ENCODE results near the gene LPAR6. TPM values are rescaled to one million over a fixed set of nuclear protein-coding genes. Genes with fewer than 3 reads are reported as not detected.

LPAR6 gene
- total and polyA plus RNA-seq, 8 donors: 1.9 to 16.0 (median 6.6) TPM

GRCh38 chr13:48386816-48387215 is 26.1 kb downstream of the LPAR6 start:
- FAIRE-seq (no peak), DNase-seq (no peak), ATAC-seq (no peak)
- 93 to 96% methylated on average over 8 of the region's 8 CpGs for WGBS, 2 donors
- Histone ChIP-seq H3K4me3 (no peak overlapping the region), H3K36me3 (no peaks in the 10 kb centered on the region), H3K27me3 (no peaks in the 10 kb centered on the region), H3K4me1 (no peaks in the 10 kb centered on the region), H3K27ac (no peak overlapping the region), H3K9me3 (no peaks in the 10 kb centered on the region)
- no peak for TF ChIP-seq CTCF (IDR thresholded peaks at IDR 0.05)
- intact Hi-C loops (cut with DNase I): no loop called here

GRCh38 chr13:48383384-48383783 is 29.5 kb downstream of the LPAR6 start:
- no peaks in the 10 kb centered on the region for H3K36me3 ChIP-seq
- no peak for TF ChIP-seq CTCF (IDR thresholded peaks at IDR 0.05)
- H3K27ac ChIP-seq: no peak overlapping the region
- ATAC-seq (no peak), DNase-seq (no peak), FAIRE-seq (peak; percentile 49)
- H3K27me3 ChIP-seq: no peaks in the 10 kb centered on the region
- no peaks in the 10 kb centered on the region for H3K4me1 ChIP-seq
- H3K9me3 ChIP-seq: no peaks in the 10 kb centered on the region
- H3K4me3 ChIP-seq: no peak overlapping the region
- intact Hi-C loops (cut with DNase I): no loop called here
- 92 to 95% methylated on average over 2 of the region's 2 CpGs for WGBS, 2 donors

- FAIRE-seq: no peak
- intact Hi-C loops (cut with DNase I): no loop called here
Observed at GRCh38 chr13:48380581-48380980, 32.3 kb downstream of the LPAR6 start.

GRCh38 chr13:48377857-48378256 is 35.1 kb downstream of the LPAR6 start:
- 88 to 92% methylated on average over 2 of the region's 2 CpGs for WGBS, 2 donors
- H3K36me3 ChIP-seq: no peaks in the 10 kb centered on the region
- DNase-seq: no peak
- TF ChIP-seq CTCF (IDR thresholded peaks at IDR 0.05): no peak
- ATAC-seq: no peak
- H3K9me3 ChIP-seq: no peaks in the 10 kb centered on the region
- H3K4me1 ChIP-seq: no peaks in the 10 kb centered on the region
- no peak overlapping the region for H3K4me3 ChIP-seq
- no peak for FAIRE-seq
- intact Hi-C loops (cut with DNase I): no loop called here
- no peaks in the 10 kb centered on the region for H3K27me3 ChIP-seq
- no peak overlapping the region for H3K27ac ChIP-seq

More at GRCh38 chr13:48380581-48380980, 32.3 kb downstream of the LPAR6 start:
- no peak overlapping the region for H3K4me3 ChIP-seq
- ATAC-seq: no peak
- TF ChIP-seq CTCF (IDR thresholded peaks at IDR 0.05): no peak
- no peak overlapping the region for H3K27ac ChIP-seq
- DNase-seq: no peak
- no peaks in the 10 kb centered on the region for H3K9me3 ChIP-seq
- H3K36me3 ChIP-seq: no peaks in the 10 kb centered on the region
- H3K27me3 ChIP-seq: no peaks in the 10 kb centered on the region
- no peaks in the 10 kb centered on the region for H3K4me1 ChIP-seq

GRCh38 chr13:48370815-48371214 is 42.1 kb downstream of the LPAR6 start:
- TF ChIP-seq CTCF (IDR thresholded peaks at IDR 0.05): no peak
- WGBS, 2 donors: 79 to 86% methylated on average over 2 of the region's 2 CpGs
- H3K27me3 ChIP-seq: no peaks in the 10 kb centered on the region
- DNase-seq: no peak
- H3K4me1 ChIP-seq: no peaks in the 10 kb centered on the region
- ATAC-seq: no peak
- intact Hi-C loops (cut with DNase I): no loop called here
- H3K36me3 ChIP-seq: no peaks in the 10 kb centered on the region
- no peaks in the 10 kb centered on the region for H3K9me3 ChIP-seq
- no peak for FAIRE-seq
- no peak overlapping the region for H3K27ac ChIP-seq
- H3K4me3 ChIP-seq: no peak overlapping the region
